GM10847 (cell line): Measurements from ENCODE around the gene PSMA7.

ENCODE experiments used
- POLR2A ChIP-seq: IDR thresholded peaks from 2 replicates; pipeline ENCODE4 v1.6.1; 2011; ENCODE audit not compliant: insufficient read length; ENCODE audit errors: extremely low read depth

The PSMA7 gene

GRCh38 chr20:62103508-62104233 is 39.5 kb downstream of the PSMA7 start:
- no peak for TF ChIP-seq POLR2A

- TF ChIP-seq POLR2A: no peak
Measured at GRCh38 chr20:62101078-62101477, 42.1 kb downstream of the PSMA7 start.

GRCh38 chr20:62097881-62098407 is 45.2 kb downstream of the PSMA7 start:
- no peak for TF ChIP-seq POLR2A

- no peak for TF ChIP-seq POLR2A
Measured at GRCh38 chr20:62096421-62097380, 46.5 kb downstream of the PSMA7 start.

- TF ChIP-seq POLR2A: no peak
Measured at GRCh38 chr20:62089393-62089792, 53.8 kb downstream of the PSMA7 start.

- TF ChIP-seq POLR2A: no peak
Measured at GRCh38 chr20:62088258-62089127, 54.7 kb downstream of the PSMA7 start.

- TF ChIP-seq POLR2A: no peak
Measured at GRCh38 chr20:62087632-62088031, 55.6 kb downstream of the PSMA7 start.

GRCh38 chr20:62087227-62087626 is 56.0 kb downstream of the PSMA7 start:
- no peak for TF ChIP-seq POLR2A
